Activated CD8-positive, alpha-beta memory T cell treated with anti-CD3 and anti-CD28 coated beads, Interleukin-2, amount 50 U/mL, for 48 hours (primary cell): ENCODE measurements around the gene TGFB1I1.
"Not testable (repeated sequence)": the region's sequence is repeated elsewhere in the genome, so short reads cannot be mapped to it uniquely, and the experiment has no call there.

Experiments used
- DNase-seq: peaks from one replicate; pipeline ENCODE4 v3.0.0-alpha.2; 2020

The TGFB1I1 gene

GRCh38 chr16:31471875-31472708, at the start of gene TGFB1I1:
TGFB1I1 (plus strand) TSS chr16:31472152; CDS start chr16:31472189, 37 bp downstream.
- DNase-seq: no peak

- DNase-seq: no peak
Measured at GRCh38 chr16:31423241-31423640, 48.7 kb upstream of the TGFB1I1 start.

GRCh38 chr16:31423801-31424200, 48.2 kb upstream of the TGFB1I1 start:
- DNase-seq: no peak

GRCh38 chr16:31427441-31428278, 44.3 kb upstream of the TGFB1I1 start:
- DNase-seq: peak; percentile 85

- DNase-seq: no peak
Measured at GRCh38 chr16:31428279-31428597, 43.7 kb upstream of the TGFB1I1 start, which contains the start of gene COX6A2. COX6A2 (minus strand) TSS chr16:31428360; CDS start chr16:31428325, 35 bp downstream.

- no peak for DNase-seq
Measured at GRCh38 chr16:31428638-31429247, 43.2 kb upstream of the TGFB1I1 start.

GRCh38 chr16:31429314-31429713, 42.6 kb upstream of the TGFB1I1 start:
- DNase-seq: no peak

GRCh38 chr16:31429796-31430195, 42.2 kb upstream of the TGFB1I1 start:
- DNase-seq: no peak

GRCh38 chr16:31430380-31431052, 41.4 kb upstream of the TGFB1I1 start:
- no peak for DNase-seq

GRCh38 chr16:31435341-31436220, 36.4 kb upstream of the TGFB1I1 start:
- no peak for DNase-seq

GRCh38 chr16:31436221-31437045, 35.5 kb upstream of the TGFB1I1 start:
- no peak for DNase-seq

GRCh38 chr16:31438414-31438813, 33.5 kb upstream of the TGFB1I1 start:
- DNase-seq: no peak

- not testable (repeated sequence) for DNase-seq
Measured at GRCh38 chr16:31439023-31439422, 32.9 kb upstream of the TGFB1I1 start.

- DNase-seq: no peak
Measured at GRCh38 chr16:31439519-31439918, 32.4 kb upstream of the TGFB1I1 start.

- no peak for DNase-seq
Measured at GRCh38 chr16:31440516-31441184, 31.3 kb upstream of the TGFB1I1 start.

- DNase-seq: no peak
Measured at GRCh38 chr16:31441956-31442355, 30.0 kb upstream of the TGFB1I1 start.

GRCh38 chr16:31445931-31446330, 26.0 kb upstream of the TGFB1I1 start:
- DNase-seq: not testable (repeated sequence)

GRCh38 chr16:31451201-31451600, 20.8 kb upstream of the TGFB1I1 start:
- DNase-seq: no peak

GRCh38 chr16:31451681-31452351, 20.1 kb upstream of the TGFB1I1 start:
- DNase-seq: no peak

GRCh38 chr16:31452631-31453106, 19.3 kb upstream of the TGFB1I1 start:
- DNase-seq: no peak
